VCaP (cell line): ENCODE measurements around the gene DNM3.

Source experiments
- H3K27ac ChIP-seq: fragments of 450-650 bp; 2 replicates; pipeline ENCODE4 v1.5.1; 2017
- TF ChIP-seq, protein P1 (sequence below): fragments of 450-650 bp; conservative IDR thresholded peaks from 2 replicates; pipeline ENCODE4 v1.5.1; 2017; ENCODE audit warnings: mild to moderate bottlenecking, moderate library complexity

Gene DNM3

DNA sequence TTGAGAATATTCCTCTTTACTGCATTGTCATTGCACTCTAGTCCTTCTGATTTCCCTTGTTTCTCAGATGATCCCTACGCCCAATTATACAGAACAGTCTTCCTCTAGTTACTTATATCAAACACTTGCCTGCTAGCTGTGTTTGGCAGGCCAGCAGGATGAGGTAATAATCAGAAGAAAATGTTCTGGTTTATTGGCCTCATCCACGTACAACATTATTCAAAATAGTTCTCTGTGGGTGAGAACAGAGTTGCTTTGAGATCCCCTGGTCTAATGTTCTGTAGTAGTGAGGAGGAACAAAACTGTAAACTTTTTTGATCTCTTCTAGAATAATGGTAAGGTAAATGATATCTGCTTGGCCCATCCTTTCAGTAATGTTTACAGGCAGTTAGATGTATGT is 556.9 kb downstream of the DNM3 start:
- 0 out of 2 replicates have a peak overlapping the region, but pooled peaks have one; percentile 49 for H3K27ac ChIP-seq
- TF ChIP-seq, protein P1, sequence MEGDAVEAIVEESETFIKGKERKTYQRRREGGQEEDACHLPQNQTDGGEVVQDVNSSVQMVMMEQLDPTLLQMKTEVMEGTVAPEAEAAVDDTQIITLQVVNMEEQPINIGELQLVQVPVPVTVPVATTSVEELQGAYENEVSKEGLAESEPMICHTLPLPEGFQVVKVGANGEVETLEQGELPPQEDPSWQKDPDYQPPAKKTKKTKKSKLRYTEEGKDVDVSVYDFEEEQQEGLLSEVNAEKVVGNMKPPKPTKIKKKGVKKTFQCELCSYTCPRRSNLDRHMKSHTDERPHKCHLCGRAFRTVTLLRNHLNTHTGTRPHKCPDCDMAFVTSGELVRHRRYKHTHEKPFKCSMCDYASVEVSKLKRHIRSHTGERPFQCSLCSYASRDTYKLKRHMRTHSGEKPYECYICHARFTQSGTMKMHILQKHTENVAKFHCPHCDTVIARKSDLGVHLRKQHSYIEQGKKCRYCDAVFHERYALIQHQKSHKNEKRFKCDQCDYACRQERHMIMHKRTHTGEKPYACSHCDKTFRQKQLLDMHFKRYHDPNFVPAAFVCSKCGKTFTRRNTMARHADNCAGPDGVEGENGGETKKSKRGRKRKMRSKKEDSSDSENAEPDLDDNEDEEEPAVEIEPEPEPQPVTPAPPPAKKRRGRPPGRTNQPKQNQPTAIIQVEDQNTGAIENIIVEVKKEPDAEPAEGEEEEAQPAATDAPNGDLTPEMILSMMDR = no peak

- peak overlapping the region; percentile 49; the same call in 1 of the 2 replicates for H3K27ac ChIP-seq
- TF ChIP-seq, protein P1 = peak; percentile 80
Measured at GRCh38 chr1:172398970-172399755, 557.9 kb downstream of the DNM3 start.

GRCh38 chr1:172399756-172400721 is 558.7 kb downstream of the DNM3 start:
- peak overlapping the region; percentile 49; the same call in 1 of the 2 replicates for H3K27ac ChIP-seq
- TF ChIP-seq, protein P1 = peak; percentile 48

DNA sequence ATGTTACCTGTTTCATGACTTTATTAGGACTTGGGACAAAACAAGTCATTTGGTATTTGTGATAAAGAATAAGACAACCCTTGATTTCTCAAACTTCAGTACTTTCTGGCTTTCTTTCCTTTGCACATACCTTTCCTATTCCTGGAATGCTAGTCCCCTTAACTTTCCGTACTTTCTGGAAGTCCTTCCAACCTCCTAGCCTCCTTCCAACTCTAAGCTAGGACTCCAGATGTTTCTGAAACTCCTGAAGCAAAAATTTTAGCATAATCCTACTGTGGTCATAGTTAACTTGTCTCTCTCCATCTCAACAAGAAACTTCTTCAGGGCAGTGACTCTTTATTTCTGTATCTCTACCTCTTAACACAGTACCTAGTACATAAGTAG is 559.4 kb downstream of the DNM3 start:
- TF ChIP-seq, protein P1 = no peak
- H3K27ac ChIP-seq = no peak overlapping the region

- TF ChIP-seq, protein P1 = no peak
Measured at GRCh38 chr1:172401477-172401876, 560.2 kb downstream of the DNM3 start.

GRCh38 chr1:172401892-172402291 is 560.6 kb downstream of the DNM3 start:
- TF ChIP-seq, protein P1 = no peak; the same call in 1 of the 2 replicates
- H3K27ac ChIP-seq = no peak overlapping the region

More at GRCh38 chr1:172401477-172401876, 560.2 kb downstream of the DNM3 start:
- no peak overlapping the region for H3K27ac ChIP-seq
